ENCODE measurements around the gene SSR4.
A peak's percentile ranks its signal among the peaks of the same experiment; 100 is the strongest.

Gene SSR4

GRCh38 chrX:153762626-153763173 is 31.8 kb upstream of the SSR4 start:
- TF ChIP-seq CTCF (conservative IDR thresholded peaks at IDR 0.05; ENCODE audit: low read depth), result no peak
- POLR2A ChIA-PET (ENCODE audit: low non-redundant PET), result no interaction called here
- no peak overlapping the region for H3K27ac ChIP-seq
- DNase-seq (ENCODE audit: low spot score), result no peak
- CTCF ChIA-PET, result interaction anchor here (1.8 kb wide), 1 partner anchor 159 kb away, joined by 5 read pairs; no protein-coding TSS in a partner anchor

GRCh38 chrX:153763298-153763932 is 31.1 kb upstream of the SSR4 start:
- CTCF ChIA-PET, result interaction anchor here (0.5 to 1.8 kb wide), 5 partner anchors 121 to 912 kb away, joined by 3 to 5 read pairs (median 3); no protein-coding TSS in a partner anchor
- TF ChIP-seq CTCF (conservative IDR thresholded peaks at IDR 0.05; ENCODE audit: low read depth), result no peak
- DNase-seq (ENCODE audit: low spot score), result no peak
- no peak overlapping the region for H3K27ac ChIP-seq
- POLR2A ChIA-PET (ENCODE audit: low non-redundant PET), result no interaction called here

DNA sequence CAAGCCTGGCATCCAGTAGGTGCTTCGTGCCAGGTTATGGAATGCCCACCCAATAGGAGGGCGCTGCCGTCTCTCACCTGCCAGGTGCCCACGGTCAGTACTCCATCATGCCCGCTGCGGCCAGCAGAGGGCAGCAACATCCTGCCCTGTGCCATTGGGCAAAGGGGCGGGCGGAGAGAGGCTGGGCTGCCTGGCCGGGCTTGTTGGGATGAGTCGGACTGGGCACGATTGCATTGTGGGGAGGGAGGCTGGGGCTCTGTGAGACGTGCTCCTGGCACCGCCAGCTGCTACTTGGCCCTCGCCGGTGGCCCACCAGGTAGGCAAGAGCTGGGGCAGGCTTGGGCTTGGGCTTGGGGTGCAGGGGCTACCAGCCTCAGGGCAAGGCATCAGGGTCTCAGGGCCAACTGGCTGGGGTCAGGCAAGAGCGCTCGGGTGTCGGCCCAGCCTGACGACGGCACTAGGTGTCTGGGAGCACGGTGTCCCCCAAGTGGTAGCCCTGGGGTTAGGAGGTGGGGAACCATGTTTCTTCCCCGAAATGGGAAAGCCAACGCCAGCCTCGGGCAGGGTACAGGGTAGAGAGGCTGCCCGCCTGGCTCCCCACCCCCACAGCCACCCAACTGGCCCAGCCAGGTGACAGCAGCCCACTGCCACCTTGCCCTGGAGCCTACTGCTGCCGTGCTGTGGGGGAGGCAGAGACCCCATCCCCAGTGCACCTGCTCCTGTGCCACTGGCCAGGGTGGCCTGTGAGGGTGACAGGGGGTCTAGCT is 30.3 kb upstream of the SSR4 start, which contains the start of gene PLXNB3:
Gene PLXNB3 (plus strand): TSS at position 261 of the 767 bp plus-strand sequence. CDS start 1,287 bp downstream, outside the sequence.
- H3K27ac ChIP-seq, result peak within 1 kb of the TSS; percentile 91
- TF ChIP-seq CTCF (conservative IDR thresholded peaks at IDR 0.05; ENCODE audit: low read depth), result peak; percentile 81
- POLR2A ChIA-PET (ENCODE audit: low non-redundant PET), result no interaction called here
- CTCF ChIA-PET, result interaction anchor here (0.6 to 1.8 kb wide), 11 partner anchors 14 to 531 kb away, joined by 3 to 7 read pairs (median 3); no protein-coding TSS in a partner anchor
- DNase-seq (ENCODE audit: low spot score), result peak; percentile 76

DNA sequence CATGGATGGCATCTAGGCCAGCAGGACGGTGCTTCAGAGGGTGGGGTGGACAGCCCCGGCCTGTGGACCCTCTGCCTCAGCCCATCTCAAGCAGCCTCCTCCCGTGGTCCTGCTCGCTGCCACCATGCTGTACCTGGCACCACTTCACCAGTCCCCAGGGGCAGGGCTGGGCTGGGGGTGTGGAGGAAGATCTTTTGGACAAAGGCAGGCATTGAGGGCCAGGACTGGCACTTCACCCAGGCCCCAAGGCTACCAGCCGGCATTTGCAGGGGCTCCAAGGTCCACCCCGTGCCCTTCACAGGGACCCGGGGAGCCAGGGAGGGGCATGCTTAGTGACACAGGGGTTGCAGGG is 29.7 kb upstream of the SSR4 start:
- ChIA-PET POLR2A (ENCODE audit: low non-redundant PET) (no interaction called here), CTCF (interaction anchor here (1.0 to 1.5 kb wide), 2 partner anchors 14 to 182 kb away, joined by 3 read pairs; no protein-coding TSS in a partner anchor)
- no peak for DNase-seq (ENCODE audit: low spot score)
- TF ChIP-seq CTCF (conservative IDR thresholded peaks at IDR 0.05; ENCODE audit: low read depth), result no peak
- H3K27ac ChIP-seq, result peak overlapping the region; percentile 91

GRCh38 chrX:153765138-153766079 is 29.1 kb upstream of the SSR4 start:
- TF ChIP-seq CTCF (conservative IDR thresholded peaks at IDR 0.05; ENCODE audit: low read depth), result no peak
- peak overlapping the region; percentile 91 for H3K27ac ChIP-seq
- no peak for DNase-seq (ENCODE audit: low spot score)

More at GRCh38 chrX:153765138-153766079, 29.1 kb upstream of the SSR4 start:
- POLR2A ChIA-PET (ENCODE audit: low non-redundant PET), result no interaction called here
- CTCF ChIA-PET, result interaction anchor here (0.6 to 1.0 kb wide), 2 partner anchors 13 kb away, joined by 3 read pairs; no protein-coding TSS in a partner anchor

Data from RWPE1 (cell line).